ENCODE data around the gene CCR4.
"Not testable (repeated sequence)": the region's sequence is repeated elsewhere in the genome, so short reads cannot be mapped to it uniquely, and the experiment has no call there.

GRCh38 chr3:32965617-32966213 lies 14.3 kb downstream of the CCR4 start:
- TF ChIP-seq EZH2 (IDR thresholded peaks at IDR 0.05; ENCODE audit: insufficient read depth, poor library complexity, severe bottlenecking); EZH2phosphoT487 (IDR thresholded peaks at IDR 0.05; ENCODE audit: insufficient read depth, low read depth): not testable (repeated sequence)

Data from GM23248 (cell line).